ENCODE results near the gene MTG1.
"Not testable (repeated sequence)": the region's sequence is repeated elsewhere in the genome, so short reads cannot be mapped to it uniquely, and the experiment has no call there.

Gene MTG1

DNA sequence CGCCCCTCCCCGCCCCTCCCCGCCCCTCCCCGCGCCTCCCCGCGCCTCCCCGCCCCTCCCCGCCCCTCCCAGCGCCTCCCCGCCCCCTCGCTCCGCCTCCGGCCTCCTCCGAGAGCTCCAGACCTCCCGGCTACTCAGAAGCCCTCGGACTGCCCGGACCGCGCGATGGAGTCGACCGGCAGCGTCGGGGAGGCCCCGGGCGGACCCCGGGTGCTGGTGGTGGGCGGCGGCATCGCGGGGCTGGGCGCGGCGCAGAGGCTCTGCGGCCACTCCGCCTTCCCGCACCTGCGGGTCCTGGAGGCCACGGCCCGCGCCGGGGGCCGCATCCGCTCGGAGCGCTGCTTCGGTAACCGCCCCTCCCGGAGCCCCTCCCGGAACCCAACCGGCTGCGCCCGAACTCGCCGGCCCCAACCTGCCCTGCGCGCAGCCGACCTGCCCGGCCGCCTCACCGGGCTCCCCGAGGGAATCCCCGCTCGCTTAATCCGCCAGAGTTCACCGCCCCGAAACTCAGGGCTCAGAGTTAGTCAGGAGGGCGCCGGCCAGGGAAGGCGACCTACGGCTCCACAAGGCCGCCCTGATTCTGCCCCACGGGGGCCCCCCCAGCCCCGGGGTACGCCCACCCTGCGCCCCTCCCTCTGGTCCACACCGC, 14.7 kb upstream of the MTG1 start, which contains the start of gene PAOX:
Gene PAOX, plus strand, starts transcription at position 111 of the 649 bp plus-strand sequence. Its CDS starts 55 bp downstream, at position 166.
- DNase-seq, result no peak

DNA sequence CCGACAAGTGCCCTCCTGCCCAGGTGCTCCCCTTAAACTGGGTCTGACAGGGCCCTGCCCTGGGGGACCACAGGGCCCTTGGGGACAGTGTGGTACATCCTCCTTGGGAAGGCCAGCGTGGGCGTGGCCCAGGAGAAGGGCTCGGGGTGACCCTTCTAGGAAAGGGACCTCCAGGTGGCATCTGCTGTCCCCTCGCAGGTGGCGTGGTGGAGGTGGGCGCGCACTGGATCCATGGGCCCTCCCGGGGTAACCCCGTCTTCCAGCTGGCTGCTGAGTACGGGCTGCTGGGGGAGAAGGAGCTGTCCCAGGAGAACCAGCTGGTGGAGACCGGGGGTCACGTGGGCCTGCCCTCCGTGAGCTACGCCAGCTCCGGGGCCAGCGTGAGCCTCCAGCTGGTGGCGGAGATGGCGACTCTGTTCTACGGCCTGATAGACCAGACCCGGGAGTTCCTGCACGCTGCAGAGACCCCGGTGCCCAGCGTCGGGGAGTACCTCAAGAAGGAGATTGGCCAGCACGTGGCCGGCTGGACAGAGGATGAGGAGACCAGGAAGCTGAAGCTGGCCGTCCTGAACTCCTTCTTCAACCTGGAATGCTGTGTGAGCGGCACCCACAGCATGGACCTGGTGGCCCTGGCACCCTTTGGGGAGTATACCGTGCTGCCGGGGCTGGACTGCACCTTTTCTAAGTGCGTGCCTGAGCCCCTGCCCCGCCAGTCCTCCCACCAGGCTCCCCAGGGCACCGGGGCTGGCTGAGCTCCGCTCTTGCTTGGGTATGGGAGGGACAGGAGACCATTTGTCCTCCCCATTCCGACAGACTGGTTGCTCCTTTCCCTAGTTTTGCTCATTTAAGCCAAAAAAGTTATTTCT, 13.9 kb upstream of the MTG1 start:
- no peak for DNase-seq

DNA sequence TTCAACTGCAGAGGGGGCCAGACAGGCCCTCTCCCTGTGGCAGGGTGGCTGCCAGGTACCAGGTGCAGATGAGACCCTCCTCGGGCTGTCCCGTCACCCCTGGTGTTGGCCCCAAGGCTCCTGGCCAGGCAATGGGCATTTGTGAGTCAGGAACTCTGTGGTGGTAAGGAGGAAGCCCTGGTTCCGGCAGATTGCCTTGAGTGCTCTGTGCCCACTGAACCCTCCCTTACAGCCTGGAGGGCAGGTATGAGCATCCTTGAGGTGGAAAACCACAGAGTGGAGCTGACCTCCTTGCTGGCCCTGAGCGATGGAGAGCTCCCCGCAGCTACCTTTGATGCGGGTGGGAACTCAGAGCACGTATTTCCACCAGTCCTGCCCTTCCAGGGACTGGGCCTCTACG, 12.9 kb upstream of the MTG1 start:
- DNase-seq, result no peak

DNA sequence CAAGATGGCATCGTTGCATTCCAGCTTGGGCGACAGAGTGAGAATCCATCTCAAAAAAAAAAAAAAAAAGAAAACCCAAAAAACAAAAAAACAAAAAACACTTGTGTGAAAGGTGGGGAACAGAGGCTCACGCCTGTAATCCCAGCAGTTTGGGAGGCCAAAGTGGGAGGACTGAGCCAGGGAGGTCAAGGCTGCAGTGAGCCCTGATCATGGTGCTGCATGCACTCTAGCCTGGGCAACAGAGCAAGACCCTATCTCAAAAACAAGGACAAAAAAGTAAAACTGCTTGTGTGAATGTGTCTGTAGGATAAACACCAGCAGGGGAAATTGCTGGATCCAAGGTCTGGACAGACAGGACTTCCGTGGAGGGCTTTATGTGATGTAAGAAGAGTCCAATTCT, 10.4 kb upstream of the MTG1 start:
- DNase-seq, result no peak

DNA sequence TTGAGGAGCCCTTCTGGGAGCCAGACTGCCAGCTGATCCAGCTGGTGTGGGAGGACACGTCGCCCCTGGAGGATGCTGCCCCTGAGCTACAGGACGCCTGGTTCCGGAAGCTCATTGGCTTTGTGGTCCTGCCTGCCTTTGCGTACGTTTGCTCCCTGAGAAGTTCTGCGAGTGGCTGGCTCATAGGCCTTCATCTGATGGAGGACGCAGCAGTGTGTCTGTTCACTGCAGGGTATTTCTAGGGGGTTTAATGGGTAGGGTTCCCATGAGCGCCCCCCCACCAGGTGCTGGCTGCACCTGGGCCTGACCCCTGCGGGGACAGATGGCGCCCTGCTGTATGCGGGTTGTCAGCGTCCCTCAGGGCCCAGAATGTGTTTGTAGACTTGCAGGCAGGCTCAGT, 9.9 kb upstream of the MTG1 start:
- no peak for DNase-seq

DNA sequence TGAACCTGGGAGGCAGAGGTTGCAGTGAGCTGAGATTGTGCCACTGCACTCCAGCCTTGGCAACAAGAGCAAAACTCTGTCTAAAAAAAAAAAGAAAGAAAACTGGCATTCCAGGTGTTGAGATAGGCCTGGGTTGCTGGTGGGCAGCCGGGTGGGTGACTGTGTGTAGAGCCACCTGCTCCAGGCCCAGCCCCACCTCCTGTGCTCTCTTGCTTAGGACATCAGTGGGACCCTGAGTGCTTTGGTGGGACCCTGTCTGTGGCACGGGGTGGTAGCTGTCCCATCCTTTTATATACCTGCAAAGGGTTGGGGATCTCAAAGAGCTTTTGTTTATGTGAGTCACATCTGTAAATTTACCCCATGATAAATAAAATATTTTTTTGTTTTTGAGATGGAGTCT, 8.7 kb upstream of the MTG1 start:
- no peak for DNase-seq

DNA sequence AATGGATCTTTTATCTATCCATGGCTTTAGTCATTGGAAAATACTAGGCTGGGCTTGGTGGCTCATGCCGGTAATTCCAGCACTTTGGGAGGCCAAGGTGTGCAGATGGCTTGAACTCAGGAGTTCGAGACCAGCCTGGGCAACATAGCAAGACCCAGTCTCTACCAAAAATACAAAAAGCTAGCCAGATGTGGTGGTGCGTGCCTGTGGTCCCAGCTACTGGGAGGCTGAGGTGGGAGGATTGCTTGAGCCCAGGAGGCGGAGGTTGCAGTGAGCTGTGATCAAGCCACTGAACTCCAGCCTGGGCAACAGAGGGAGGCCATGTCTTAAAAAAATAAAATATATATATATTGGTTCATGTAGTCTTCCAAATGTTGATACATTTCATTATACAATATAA, 7.0 kb upstream of the MTG1 start:
- not testable (repeated sequence) for DNase-seq

DNA sequence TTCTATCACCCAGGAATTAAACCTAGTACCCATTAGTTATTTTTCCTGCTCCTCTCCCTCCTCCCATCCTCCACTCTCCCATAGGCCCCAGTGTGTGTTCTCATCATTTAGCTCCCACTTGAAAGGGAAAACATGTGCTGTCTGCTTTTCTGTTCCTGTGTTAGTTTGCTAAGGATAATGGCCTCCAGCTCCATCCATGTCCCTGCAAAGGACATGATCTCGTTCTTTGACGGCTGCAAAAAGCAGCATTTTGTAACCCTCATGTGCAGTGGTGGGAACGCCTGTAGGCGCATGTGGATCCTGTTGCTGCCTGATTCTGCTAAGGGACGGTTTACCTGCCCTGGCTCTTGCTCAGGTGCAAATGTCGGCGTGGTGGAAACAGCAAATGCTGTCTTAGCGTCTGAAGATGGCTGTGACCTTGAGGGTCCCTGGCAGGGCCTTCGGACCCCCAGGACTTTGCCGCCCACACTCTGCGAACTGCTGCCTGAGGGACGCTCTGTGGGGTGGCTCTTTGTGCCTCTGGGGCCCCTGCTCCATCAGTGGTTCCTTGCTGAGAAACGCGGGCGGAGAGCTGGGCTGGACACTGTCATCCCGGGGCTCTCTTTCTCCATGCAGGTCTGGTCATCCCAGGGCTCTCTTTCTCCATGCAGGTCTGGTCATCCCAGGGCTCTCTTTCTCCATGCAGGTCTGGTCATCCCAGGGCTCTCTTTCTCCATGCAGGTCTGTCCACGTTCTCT, 5.6 kb upstream of the MTG1 start:
- DNase-seq, result no peak

DNA sequence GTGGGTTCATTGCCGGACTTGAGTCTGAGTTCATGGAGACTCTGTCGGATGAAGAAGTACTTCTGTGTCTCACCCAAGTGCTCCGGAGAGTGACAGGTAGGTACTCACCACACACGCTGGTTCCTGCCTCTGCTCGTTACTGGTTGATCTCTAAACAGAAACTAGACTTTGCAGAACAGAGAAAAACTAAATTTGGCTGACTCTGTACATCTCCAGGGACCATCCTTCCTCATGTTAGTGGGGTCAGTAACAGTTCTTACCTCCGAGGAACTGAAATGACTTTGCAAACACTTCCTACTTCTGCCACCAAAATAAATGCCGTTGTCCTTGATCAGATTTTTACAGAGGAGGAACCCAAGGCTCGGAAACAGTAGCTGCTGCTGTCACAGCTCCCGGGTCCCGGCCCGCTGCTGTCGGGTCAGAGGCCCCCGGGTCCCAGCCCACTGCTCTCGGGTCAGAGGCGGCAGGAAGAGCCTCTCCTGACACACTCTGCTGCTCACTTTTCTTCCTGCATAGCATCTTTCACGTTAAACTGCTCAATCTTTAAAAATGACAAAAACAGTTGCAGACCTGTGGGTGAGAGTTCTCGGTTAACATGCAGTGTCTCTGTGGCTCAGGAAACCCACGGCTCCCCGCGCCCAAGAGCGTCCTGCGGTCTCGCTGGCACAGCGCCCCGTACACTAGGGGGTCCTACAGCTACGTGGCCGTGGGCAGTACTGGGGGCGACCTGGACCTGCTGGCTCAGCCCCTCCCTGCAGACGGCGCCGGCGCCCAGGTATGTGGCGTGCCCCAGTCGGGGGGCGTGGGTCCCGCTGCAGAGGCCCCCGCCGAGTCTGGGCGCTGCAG, 4.8 kb upstream of the MTG1 start:
- no peak for DNase-seq

DNA sequence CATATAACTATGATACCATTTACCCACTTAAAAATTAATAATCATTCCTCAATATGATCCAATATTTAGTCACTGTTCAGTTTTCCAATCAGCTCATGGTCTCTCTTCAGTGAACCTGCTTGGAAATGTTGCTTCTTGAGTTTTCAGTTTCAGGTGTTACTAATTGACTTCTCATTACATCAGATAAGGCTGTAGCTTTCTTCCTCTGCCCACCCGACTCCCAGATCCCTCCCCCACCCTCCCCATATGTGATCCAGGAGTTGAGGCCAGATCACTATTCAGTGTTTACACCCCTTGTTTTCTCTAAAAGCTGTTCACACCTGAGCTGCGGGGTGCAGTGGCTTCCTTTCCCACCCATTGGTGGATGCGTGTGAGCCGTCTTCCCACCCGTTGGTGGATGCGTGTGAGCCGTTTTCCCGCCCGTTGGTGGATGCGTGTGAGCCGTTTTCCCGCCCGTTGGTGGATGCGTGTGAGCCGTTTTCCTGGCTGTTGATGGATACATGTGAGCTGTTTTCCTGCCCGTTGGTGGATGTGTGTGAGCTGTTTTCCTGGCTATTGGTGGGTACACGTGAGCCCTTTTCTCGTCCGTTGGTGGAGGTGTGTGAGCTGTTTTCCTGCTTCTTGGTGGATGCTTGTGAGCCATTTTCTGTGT, 3.2 kb upstream of the MTG1 start:
- DNase-seq, result no peak

DNA sequence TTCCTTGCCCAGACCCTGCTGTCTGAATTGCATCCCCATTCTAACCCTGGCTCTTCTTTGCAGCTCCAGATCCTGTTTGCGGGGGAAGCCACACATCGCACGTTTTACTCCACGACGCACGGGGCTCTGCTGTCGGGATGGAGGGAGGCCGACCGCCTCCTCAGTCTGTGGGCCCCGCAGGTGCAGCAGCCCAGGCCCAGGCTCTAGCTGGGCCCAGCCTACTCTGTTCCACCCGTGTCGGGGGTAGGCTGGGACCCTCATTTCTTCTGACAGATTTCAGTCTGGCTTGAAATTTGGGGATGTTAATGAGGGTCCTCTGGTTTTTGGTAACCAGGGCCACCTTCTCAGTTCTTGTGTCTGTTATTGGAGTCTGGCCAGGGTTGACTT, 2.7 kb upstream of the MTG1 start:
- no peak for DNase-seq

DNA sequence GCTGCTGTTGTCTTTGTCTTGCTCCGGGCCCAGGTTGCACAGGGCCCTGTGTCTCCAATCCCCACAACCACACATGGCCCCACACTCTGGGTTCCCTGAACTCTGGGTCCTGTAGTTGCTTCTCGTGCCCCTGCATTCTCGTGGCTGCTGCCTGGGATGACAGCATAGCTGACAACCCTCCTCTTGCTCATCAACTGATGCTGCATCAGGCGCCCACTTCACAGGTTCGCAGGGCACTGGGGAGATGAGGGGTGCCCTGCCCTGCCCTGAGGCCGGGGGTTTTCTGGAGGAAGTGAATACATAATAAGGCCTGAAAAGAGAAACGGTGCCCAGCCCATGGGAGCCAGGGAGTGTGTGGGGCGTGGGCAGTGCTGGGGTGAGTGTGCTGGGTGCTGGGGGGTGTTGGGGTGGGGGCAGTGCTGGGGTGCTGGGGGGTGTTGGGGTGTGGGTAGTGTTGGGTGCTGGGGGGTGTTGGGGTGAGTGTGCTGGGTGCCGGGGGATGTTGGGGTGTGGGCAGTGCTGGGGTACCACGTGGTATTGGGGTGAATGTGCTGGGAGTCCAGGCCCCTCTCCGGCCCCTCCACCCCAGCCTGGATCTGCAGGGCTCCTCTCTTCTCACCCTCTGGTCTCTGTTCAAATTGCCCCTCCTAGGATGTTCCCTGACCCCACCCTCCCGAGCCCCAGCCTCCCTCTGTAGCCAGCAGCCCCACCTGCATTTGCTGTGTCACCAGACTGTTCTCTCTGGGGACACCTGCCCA, 2.0 kb upstream of the MTG1 start:
- DNase-seq, result no peak

DNA sequence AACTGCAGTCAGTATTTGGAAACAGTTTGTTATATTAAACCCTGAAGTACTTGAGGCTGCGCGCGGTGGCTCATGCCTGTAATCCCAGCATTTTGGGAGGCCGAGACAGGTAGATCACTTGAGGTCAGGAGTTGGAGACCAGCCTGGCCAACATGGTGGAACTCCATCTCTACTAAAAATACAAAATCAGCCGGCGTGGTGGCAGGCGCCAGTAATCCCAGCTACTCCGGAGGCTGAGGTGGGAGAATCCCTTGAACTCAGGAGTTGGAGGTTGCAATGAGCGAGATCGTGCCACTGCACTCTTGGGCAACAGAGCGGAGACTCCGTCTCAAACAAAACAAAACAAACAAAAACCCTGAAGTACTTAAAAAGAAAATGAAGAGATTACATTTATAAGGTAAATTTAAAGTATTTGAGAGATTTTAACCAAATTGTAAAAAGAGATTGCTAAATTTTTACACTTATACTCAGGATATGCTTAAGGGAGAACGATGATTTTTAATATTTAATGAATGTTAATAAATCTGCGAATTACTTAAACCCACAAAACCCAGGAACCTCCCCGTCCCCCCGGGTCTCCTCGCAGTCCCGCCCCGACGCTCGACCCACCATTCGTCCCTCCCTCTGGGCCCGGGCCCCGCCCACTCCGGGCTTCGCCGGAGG, 425 bp upstream of the MTG1 start:
- no peak for DNase-seq

DNA sequence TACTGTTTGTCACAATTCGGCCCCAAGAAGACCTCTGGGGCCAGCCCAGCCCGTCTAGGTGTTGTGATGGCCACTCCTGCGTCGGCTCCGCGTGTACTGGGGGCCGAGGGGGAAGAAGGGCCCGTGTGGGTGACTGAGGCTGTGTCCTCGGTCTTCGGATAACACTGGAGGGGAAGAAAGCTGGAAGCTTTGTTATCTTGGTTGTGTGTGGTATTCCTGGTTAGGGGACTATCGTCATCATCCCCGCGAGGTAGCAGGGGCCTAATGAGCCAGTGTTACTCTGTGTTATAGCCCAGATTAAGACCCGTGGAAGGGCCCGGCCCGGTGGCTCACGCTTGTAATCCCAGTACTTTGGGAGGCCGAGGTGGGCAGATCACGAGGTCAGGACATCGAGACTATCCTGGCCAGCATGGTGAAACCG, 854 bp downstream of the MTG1 start:
- DNase-seq, result no peak

DNA sequence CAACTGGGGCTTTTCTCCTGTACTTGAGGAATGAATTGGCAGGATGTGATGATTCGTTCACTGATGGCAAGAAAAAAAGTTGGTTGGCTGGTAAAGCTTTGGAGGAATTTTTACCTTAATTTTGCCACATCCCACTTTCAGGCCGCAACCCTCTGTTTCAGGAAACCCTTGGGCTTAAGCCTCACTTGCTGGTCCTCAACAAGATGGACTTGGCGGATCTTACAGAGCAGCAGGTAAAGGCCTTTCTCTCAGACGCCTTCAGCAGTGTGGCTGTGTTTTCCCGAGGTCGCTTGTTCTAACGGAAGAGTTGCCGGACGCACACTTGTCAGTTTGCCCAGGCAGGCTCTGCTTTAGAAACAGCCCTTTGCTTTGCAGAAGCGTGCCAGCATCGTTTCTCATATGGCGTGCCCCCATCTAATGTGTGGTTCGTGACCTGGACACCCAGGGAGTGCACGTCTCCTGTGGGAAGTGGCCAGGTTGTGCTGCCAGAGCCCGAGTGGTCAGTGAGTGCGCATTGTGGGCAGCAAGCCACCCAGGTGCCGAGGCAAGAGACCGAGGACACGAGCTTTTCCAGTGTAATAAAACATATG, 2.2 kb downstream of the MTG1 start:
- no peak for DNase-seq

DNA sequence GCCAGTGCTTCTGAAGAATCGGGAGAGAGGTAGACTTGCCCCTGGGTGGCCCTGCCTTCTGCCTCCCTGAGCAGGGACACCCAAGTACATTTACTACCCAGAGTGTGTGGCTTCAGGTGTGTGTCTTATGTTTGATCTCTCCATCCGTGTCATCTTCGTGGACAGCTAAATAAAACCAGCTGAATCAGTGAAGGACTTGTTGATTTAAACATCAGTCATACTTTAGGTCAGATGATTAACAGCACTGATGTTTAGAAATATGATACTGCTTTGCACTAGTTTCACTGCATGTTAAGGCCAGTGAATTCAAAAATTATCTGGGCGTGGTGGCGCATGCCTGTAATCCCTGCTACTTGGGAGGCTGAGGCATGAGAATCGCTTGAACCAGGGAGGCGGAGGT, 4.0 kb downstream of the MTG1 start:
- DNase-seq, result no peak

DNA sequence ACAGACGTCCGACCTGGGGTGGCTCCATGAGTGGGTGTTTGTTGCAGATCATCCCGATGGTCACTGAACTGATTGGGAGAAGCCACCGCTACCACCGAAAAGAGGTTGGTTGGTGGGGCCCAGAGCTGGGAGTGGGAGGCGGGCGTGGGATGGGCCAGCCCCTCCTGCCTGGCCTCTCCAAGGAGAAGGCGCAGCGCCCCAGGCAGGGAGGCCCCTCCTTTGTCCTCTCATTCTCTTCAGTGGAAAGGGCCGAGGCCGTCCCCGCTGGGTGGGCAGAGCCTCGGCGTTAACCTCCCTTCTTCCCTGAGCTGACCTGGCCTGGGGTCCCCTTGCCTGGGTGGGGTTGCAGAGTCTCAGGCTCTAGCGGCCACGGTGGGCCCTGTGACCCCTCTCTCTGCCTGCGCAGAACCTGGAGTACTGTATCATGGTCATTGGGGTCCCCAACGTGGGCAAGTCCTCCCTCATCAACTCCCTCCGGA, 5.2 kb downstream of the MTG1 start:
- DNase-seq, result no peak

DNA sequence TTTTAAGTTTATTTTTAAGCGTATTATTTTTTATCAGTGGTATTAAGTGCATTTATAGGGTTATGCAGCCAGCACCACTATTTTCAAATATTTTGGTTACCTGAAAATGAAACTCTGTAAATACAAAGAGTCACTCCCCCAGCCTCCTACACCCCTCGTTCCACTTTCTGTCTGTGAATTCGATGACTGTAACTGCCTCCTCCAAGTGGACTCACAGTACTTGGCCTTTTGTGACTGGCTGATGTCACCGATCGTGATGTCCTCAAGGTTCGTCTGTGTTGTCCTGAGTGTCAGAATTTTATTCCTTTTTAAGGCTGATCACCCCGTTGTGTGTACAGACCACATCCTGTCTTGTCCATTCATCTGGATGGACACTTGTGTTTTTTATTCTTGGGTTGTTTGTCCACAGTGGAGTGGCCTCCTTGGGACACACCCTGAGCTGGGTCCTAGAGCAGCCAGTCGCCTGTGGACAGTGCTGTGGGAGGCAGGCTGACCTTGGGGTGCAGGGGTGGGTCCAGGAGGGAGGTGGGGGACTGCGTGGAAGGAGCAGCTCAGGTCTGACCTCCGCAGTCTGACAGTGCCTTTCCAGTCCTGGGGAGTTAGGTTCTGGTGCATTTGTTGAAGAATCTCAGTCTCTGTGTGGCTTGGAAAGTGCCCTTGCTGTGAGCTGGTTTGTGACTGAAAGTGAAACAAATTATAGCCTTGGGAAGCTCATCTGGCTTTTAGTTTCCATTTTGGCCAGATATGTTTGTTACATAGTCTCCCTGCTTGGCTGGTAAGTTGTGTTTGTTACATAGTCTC, 6.9 kb downstream of the MTG1 start:
- peak in 1 of 2 donors; percentile 10 for DNase-seq

DNA sequence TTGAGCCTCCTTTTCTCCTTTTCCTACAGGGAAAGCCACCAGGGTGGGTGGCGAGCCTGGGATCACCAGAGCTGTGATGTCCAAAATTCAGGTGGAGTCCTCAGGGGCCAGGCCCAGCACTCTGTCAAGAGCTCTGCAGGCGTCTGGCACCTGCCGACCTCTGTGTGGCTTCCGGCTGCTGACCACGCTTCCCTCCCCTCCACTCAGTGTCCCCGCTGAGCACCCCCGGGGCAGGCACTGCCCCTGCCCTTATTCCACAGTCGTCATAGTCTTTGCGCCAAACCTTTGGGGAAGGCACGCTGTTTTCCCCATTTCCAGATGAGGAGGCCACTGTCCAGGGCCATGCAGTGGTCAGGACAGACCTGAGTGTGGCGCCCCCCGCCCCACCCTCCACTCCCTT, 7.5 kb downstream of the MTG1 start:
- no peak for DNase-seq

All from bone marrow (tissue), 2 donors.